Measurements from ENCODE around the gene GRIK3.
"Not testable (repeated sequence)": the region's sequence is repeated elsewhere in the genome, so short reads cannot be mapped to it uniquely, and the experiment has no call there.

GRIK3 gene

DNA sequence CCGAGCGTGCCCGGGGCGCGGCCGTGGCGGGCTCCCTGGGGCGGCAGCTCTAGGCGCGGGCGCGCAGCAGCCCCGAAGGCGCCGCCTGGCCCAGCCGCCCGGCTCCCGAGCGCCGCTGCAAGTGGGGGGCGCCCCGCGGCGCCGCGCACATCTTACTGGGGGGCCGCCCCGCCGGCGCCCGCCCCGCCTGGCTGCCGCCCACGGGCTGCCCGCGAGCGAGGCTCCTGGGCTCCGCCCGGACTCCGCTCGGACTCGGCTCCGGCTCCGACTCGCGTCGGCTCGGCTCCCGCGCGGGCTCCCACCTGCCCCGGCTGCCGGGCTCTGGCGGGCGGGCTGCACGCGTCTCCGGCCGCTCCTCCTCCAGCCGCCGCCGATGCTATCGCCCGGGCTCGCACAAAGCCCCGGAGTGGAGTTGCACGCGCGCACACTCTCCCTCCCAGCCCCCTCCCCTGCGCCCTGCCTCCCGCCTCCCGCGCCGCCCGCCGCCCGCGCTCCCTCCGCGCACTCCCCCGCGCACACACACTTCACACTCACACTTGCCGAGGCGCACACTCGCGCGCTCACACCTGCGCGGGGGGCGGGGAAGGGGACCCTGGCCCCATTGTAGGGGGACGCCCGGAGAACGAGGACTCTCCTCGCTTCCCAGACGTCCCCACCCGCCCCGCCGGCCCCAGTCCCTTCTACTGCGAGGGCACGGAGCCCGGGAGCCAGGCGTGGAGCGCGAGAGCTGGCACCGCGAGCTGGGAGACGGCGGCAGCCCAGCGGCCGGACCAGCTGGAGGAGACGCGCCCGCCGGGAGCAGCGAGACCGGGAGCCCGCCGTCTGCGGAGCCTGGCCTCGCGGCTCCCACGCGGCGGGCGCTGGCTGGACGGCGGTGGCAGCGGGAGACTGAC lies at the start of gene GRIK3:
GRIK3 (minus strand) TSS at position 395 of the 893 bp plus-strand sequence. CDS start 407 bp downstream, outside the sequence.
- DNase-seq, result peak in 1 of 2 experiments; percentile 76

GRCh38 chr1:37084013-37084412 lies 49.7 kb upstream of the GRIK3 start:
- DNase-seq, result no peak

DNA sequence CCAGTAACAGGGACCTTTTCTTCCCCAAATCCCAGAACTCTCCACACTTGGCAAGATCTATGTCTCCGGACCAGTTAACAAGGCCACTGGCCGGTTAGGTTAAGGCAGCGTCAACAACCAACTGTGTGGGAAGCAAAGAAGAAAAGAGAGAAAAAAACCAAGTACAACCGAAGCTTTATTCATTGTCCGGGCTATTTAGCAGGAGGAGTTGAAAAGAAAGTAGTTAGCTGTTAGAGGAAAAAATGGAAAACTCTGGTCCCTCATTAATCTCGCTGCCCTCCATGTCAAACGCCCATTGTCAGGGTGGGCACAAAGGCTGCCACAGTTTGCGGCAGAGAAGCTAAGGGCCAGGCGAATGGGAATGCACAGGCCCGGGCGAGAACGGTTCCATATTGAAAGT lies 49.3 kb upstream of the GRIK3 start:
- no peak for DNase-seq

GRCh38 chr1:37080296-37080986 lies 46.1 kb upstream of the GRIK3 start:
- DNase-seq, result not testable (repeated sequence)

DNA sequence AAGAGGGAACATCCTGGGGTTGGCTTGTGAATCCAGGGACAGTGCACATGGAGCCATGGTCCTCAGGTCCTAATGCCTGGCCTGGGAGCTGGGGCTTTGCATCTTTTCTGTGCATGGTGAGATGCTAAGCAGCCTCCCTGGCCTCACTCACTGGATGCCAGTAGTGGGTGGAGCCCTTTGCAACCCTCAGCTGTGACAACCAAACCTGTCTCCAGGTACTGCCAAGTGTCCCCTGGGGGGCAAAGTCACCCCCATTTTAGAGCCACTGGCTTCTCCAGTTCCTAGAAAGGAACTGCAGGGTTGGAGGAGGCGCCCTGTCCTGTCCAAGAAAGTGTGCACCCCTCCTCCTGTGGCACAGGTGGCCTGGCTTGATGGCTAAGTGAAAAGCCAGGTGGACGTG lies 44.6 kb upstream of the GRIK3 start:
- DNase-seq, result no peak

- DNase-seq, result no peak
Measured at GRCh38 chr1:37076168-37076567, 41.9 kb upstream of the GRIK3 start.

DNA sequence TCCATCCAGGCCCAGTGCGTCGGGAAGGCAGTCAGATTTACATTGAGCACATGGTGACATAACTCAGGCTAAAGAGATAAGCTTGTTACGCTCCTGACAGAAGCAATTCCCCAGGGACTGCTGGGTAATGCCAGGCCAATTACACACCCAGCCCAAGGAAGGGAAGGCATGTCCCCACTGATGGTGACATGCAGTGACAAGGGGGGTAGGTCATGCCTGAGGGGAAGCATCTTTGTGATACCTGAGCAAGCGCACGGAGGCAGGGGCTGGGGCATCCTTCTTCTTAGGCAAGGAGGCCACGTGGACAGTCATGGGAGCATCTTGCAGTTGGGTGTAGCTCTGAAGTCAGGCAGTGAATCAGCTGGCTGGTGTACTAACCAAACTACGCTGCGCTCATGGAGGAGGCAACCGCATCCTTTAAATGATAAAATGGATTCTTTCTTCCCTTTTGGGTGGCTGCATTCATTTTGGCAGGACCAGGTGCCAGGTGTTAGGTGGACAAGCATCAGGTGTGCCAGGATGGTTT lies 39.6 kb upstream of the GRIK3 start:
- DNase-seq, result peak; percentile 29 to 69

- no peak for DNase-seq
Measured at GRCh38 chr1:37073152-37073853, 39.0 kb upstream of the GRIK3 start.

DNA sequence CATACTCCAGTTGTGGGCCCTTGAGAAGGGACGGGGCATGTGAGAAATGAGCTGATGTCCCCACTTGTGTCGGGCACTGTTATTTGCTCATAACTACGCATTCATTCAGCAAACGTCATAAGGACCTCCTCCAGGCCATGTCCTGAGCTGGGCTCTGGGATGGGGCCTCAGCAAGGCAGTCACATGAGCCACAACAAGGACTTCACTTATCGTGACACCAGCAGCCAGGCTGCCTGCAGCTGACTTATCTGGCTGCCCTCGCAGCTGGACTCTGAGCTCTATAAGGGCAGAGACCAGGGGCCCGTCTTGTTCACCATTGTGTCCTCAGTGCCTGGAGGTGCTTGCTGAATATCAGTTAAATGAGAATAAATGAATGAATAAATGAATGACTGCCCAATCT lies 37.5 kb upstream of the GRIK3 start:
- no peak for DNase-seq

DNA sequence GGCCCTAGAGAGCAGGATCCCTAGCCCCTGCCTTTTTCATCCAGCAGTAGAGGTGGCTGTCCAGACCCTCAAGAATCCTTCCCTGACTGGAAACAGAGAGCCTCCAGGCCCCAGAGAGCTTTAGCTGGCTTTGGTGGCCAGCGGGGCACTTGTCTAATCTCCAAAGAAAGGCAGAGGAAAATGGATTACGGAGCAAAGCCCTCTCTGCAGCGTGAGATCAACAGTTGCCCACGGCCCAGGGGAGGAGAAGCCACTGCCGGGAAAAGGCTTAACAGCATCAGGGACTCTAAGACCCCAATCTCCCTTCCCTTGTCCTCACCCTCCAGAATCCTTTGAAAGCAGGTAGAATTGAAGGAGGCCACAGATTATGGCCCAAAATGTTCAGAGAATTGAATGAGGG lies 35.8 kb upstream of the GRIK3 start:
- no peak for DNase-seq

GRCh38 chr1:37069406-37069805 lies 35.1 kb upstream of the GRIK3 start:
- DNase-seq, result no peak

- no peak for DNase-seq
Measured at GRCh38 chr1:37068897-37069296, 34.6 kb upstream of the GRIK3 start.

GRCh38 chr1:37068260-37068659 lies 33.9 kb upstream of the GRIK3 start:
- DNase-seq, result no peak

DNA sequence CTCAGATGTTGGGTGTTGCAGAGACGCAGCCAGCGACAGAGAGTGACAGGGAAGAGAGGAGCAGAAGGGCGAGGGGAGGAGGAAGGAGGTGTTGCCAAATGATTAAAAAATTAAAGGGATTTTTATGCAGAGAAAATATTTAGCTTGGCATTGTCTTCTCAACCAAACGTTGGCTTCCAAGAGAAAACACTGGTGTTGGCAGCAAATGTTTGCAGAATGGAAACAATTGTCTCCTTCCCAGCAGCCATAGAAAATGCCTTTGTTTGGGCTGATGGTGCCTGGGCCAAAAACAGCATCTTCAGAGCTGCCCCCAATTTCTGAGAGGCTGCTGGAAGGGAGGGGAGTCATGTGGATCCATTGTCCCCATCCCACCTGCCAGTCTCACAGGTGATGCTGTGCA lies 29.7 kb upstream of the GRIK3 start:
- DNase-seq, result no peak

GRCh38 chr1:37059346-37059745 lies 25.0 kb upstream of the GRIK3 start:
- no peak for DNase-seq

- no peak for DNase-seq
Measured at GRCh38 chr1:37058424-37058988, 24.2 kb upstream of the GRIK3 start.

DNA sequence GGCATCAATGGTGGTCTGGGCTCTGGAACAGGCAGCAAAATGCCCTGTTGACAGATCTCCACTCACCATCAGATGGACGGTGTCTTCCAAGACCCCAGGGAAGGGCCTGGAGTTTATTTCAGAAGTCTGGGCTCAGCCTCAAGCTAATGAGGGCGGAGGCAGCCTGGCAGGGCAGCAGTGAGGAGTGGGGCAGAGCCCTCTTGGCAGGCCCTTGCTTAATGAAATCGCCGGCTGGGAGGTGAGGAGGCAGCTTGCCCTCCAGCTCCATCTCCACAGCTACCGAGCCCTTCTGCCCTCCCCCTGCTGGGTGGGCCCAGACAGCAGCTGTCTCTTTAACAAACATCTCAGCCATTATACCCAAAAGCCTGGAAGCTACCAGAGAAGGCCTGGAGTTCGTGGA lies 22.0 kb upstream of the GRIK3 start:
- DNase-seq, result no peak

- DNase-seq, result no peak
Measured at GRCh38 chr1:37055631-37056030, 21.3 kb upstream of the GRIK3 start.

GRCh38 chr1:37053173-37053572 lies 18.9 kb upstream of the GRIK3 start:
- DNase-seq, result no peak

DNA sequence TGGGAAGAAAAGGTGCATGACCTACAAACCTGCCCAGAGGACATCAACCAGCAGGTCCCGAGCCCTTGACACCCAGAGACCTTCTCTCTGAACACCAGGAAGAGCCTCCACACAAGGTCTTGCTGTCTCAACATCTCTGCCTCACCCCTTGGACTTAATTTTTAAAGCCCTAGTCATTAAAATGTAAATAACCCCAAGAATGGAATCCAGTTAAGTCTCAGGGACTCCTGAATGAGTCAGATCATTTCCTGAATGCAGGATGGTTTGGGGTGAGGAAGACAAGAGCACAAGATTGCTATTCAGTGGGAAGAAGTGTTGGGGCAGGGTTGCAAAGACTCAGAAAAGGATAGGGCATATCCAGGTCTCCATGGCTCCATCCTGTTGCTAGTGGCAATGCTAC lies 17.8 kb upstream of the GRIK3 start:
- DNase-seq, result no peak

- DNase-seq, result no peak
Measured at GRCh38 chr1:37051346-37051745, 17.0 kb upstream of the GRIK3 start.

DNA sequence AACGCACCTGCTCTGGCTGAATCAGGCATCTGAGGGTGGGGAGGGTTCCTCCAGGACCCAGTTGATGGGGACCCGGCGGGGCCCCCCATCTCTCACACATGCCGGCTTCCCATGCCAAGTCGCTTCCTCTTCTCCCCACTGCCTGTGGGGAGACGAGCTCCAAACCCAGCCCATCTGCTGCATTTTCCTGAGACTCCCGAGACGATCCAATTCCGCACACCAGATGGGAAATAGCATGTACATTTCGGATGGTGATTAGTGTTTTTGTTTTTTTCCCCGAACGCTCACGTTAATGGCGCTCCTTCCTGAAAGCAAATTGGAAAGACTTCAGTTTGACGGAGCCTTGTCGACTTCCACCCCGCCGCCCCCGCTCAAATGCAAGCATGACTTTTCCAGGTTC lies 13.2 kb upstream of the GRIK3 start:
- DNase-seq, result no peak

- no peak for DNase-seq
Measured at GRCh38 chr1:37043101-37043500, 8.8 kb upstream of the GRIK3 start.

Data from NCI-H187 (cell line).